GM19240 (cell line): ENCODE measurements around the gene ZNF276.
A peak's percentile ranks its signal among the peaks of the same experiment; 100 is the strongest.
"Not testable (repeated sequence)": the region's sequence is repeated elsewhere in the genome, so short reads cannot be mapped to it uniquely, and the experiment has no call there.

Source experiments
- DNase-seq: peaks from one replicate; pipeline ENCODE4 v3.0.0; 2011; ENCODE audit warnings: low spot score; ENCODE audit not compliant: insufficient read length

ZNF276 gene

GRCh38 chr16:89736554-89736953 is 15.2 kb downstream of the ZNF276 start:
- DNase-seq: no peak

GRCh38 chr16:89737341-89738071 is 16.2 kb downstream of the ZNF276 start:
- no peak for DNase-seq

- no peak for DNase-seq
Observed at GRCh38 chr16:89738072-89738377, 16.7 kb downstream of the ZNF276 start.

DNA sequence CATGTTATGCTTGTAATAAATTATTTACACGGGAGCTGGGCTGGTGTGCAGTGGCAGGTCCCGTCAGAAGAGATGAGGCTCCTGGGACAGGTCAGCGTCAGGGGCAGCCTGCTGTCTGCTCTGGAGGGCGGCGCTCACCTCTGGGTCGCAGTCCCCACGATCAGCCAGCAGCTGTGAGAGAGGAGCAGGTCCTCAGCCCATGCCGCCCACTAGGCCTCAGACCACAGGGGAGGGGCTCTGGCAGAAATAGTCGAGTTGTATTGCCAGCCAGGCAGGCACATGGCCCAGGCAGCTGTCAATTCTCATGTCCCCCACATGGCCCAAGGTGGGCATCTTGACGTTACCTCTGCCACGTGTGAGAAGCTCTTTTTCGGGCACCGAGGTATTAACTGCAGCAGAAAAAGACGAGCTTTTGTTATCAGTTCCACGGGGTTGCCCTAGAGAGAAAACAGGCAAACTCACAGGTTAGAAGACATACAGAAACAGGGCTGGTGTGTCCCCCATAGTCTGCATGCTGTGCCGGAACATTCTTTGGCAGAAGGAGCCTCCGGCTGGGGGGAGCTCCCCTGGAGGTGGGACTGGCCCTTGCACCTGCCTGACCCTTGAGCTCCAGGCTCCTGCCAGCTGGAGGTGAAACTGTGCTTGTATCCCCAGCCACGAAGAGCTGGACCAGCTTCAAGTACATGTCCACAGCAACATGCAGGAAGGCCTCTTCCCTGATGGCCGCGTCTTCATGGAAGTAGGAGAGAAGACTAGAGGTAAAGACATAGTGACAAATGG is 17.4 kb downstream of the ZNF276 start:
- DNase-seq: no peak

- DNase-seq: no peak
Observed at GRCh38 chr16:89739383-89739782, 18.0 kb downstream of the ZNF276 start.

DNA sequence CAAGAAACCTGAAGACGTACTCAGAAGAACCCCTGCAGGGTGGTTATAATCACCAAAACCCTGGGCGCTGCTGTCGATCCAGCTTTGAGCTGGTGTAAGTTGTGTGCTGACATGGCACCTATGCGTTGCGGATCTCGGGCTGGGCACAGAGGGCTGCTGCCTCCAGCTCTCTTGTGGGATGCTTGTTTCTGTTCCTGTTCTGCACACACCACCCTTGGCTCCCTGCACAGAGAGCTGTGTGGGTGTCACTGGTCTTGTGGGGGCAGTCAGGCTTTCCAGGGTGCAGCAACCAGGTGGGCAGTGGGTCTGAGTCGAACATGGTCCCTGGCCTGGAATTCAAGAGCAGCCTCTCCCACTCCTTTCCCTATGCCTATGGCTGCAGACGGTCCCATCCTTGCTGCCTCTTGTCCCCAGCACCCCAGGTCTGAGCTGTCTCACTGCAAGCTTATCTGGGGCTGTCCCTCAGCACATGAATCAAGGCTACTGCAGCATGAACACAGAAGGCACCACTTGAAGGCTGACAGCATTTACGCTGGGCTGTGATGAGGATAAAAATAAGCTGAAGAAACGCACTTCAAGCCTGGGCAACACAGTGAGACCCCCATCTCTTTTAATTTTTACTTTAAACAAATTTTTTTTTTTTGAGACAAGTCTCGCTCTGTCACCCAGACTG is 20.1 kb downstream of the ZNF276 start:
- no peak for DNase-seq

DNA sequence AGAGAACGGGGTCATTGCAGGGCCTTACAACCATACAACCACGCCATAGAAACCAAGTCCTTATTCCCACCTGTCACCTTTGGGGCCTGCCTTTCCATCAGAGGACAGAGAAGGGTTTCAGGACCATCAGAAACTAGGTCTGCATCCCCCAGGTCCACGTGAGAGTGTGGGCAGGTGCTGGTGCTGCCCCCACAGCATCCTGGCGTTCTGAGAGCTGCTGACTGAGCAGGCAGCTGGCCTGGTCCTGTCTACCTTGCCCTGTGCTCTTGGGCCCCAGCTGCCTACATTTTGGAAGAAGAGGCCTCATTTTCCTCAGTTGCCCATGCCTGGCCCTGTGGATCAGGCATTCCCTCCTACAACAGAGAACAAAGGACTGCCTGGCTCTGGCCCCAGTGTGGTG is 21.6 kb downstream of the ZNF276 start:
- no peak for DNase-seq

- no peak for DNase-seq
Observed at GRCh38 chr16:89744813-89745212, 23.5 kb downstream of the ZNF276 start.

- no peak for DNase-seq
Observed at GRCh38 chr16:89746043-89746442, 24.7 kb downstream of the ZNF276 start.

- DNase-seq: no peak
Observed at GRCh38 chr16:89748076-89748475, 26.7 kb downstream of the ZNF276 start.

DNA sequence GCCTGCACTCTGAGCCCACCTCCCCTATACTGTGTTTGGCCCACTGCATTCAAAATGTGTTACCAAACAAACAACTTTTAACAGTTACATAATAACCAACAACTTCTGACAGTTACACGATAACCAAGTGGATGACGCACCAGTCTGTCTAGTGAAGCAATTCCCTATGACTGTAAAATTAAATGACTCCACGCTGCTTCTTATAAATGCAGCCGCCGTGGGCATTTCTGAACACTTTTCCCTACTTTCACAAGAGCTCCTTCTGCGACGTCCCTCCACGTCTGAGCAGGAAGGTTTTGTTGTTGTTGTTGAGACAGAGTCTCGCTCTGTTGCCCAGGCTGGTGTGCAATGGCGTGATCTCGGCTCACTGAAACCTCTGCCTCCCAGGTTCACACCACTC is 27.6 kb downstream of the ZNF276 start:
- no peak for DNase-seq

DNA sequence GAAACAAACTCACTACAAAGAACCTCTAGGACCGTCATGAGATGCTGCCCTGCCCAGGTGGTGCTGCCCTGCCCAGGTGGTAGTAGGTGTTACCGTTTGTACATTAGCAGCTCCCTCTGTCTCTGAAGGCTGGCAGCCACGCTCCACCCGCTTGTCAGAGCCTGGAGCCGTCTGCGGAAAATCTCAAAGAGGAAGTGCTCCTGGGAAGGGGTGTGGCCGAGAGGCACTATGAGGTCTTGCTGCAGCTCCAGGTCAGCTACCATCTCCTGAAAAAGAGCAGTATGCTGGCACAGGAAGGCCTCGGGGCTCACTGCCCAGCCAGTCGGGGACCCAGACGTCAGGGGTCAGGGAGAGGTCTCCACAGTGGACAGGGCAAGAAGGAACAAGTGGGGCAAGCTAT is 28.3 kb downstream of the ZNF276 start:
- DNase-seq: no peak

GRCh38 chr16:89759746-89760340 is 38.5 kb downstream of the ZNF276 start:
- no peak for DNase-seq

- DNase-seq: no peak
Observed at GRCh38 chr16:89761304-89761922, 40.1 kb downstream of the ZNF276 start.

DNA sequence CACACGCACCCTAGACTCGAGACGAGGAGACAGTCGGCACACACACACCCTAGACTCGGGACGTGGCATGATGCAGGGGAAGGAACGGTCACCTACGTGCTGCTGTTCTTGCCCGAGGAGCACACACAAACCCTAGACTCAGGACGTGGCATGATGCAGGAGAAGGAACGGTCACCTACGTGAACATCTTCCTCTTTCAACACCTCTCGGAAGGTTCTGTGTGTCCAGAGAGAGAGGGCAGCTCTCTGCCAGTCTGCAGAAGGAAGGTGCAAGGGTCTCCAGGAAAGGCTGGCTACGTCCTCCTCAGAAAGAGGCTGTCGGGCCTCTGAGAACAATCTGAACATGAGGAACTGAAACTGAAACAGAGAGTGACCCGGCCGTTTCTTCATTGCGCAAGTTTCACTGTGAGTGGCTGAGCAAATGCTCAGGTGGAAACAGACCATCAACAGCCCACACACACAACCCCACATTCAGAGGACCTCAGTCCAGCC is 43.4 kb downstream of the ZNF276 start:
- DNase-seq: peak; percentile 81

DNA sequence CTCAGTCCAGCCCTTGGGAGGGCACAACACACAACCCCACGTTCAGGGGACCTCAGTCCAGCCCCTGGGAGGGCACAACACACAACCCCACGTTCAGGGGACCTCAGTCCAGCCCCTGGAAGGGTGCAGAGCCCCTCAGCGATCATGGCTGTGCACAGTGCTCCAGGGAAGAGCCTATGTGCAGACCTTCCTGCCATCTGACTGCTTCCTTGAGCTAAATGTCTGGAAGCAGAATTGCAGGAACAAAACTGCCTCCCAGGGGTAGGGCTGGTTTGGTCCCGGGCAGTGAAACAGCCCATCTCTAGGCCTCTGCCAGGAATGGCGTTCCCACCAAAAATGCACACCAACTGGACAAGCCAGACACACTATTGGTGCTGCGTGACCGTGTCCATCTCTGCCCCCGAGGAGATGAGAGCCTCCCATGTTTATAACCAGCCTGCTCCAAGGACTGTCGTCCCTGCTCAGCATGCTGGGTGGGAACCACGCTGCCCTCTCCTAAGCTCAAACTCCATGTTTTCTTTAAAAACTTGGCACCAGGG is 44.0 kb downstream of the ZNF276 start:
- DNase-seq: no peak

DNA sequence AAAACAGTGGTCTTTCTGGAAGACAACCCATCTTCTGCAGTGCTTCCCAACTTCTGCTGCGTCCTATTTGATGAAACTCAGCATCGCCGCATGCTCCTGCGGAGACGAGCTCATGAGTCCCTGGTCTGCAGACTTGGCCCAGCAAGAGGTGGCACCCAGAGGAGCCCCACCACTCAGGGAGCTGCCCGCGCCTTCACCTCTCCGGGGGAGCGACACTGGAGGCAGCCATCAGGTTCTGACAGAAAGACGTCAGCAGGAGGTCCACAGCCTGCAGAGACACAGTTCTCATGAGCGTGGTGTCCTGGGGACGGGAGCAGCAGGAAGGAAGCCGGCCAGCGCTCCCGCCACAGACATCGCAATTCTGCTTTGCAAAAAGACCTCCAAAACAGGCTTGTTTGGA is 49.0 kb downstream of the ZNF276 start:
- DNase-seq: no peak

GRCh38 chr16:89775223-89775622 is 53.9 kb downstream of the ZNF276 start:
- DNase-seq: no peak

- not testable (repeated sequence) for DNase-seq
Observed at GRCh38 chr16:89778211-89778610, 56.9 kb downstream of the ZNF276 start.

GRCh38 chr16:89779231-89779908 is 58.0 kb downstream of the ZNF276 start:
- no peak for DNase-seq

DNA sequence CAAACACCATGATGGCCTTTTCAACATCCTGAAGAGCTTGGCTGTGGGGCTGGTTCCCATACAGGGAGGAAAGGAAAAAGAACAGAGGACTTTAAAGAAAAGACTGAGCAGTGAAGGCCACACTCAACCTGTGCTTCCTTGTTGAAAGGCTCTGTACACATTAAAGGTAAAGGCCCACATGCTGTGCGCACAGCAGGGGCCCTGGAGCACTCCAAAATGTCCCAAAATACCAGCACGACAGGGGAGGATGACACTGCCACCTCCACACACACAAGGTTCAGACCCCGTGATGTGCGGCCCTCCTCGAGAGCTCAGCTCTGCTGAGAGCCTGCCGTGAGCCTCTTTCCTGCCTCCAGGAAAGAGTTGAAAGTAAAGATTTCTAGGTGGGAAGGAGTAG is 58.6 kb downstream of the ZNF276 start:
- no peak for DNase-seq
